H1 (cell line): ENCODE data around the gene MROH8. TPM values are rescaled to one million over a fixed set of nuclear protein-coding genes. Genes with fewer than 3 reads are reported as not detected.

ENCODE experiments used
- CTCF ChIA-PET: fragments of 300-600 bp; sonication (Branson Sonifier 250); formaldehyde crosslinking; loops from one replicate; lab custom pipeline; 2021; ENCODE audit not compliant: partially characterized antibody; lab: Charles Lee
- POLR2A ChIA-PET: fragments of 300-600 bp; sonication (Branson Sonifier 250); formaldehyde crosslinking; loops from one replicate; lab custom pipeline; 2021; ENCODE audit warnings: inconsistent platforms; ENCODE audit not compliant: partially characterized antibody; lab: Charles Lee
- DNase-seq, 2 experiments: peaks; one replicate each; pipeline versions ENCODE4 v3.0.0 to v3.0.0-alpha.2; 2010 to 2022; ENCODE audit warnings: low spot score in 2 of 2, low read depth in 1 of 2, mixed read lengths in 1 of 2
- FAIRE-seq: peaks from 2 replicates; lab custom pipeline; 2011; peaks lifted over from hg19 to GRCh38; lab: Jason Lieb, UNC
- H2AFZ ChIP-seq: 2 replicates; pipeline ENCODE4 v1.8.1; 2012; ENCODE audit warnings: low read length, inconsistent platforms
- H2AK5ac ChIP-seq: 2 replicates; pipeline ENCODE4 v1.6.1; 2013; ENCODE audit warnings: low read depth, low read length
- H2BK120ac ChIP-seq: replicated peaks from 2 replicates; pipeline ENCODE3; 2013; ENCODE audit warnings: low read depth, low read length, inconsistent platforms
- H2BK12ac ChIP-seq: 2 replicates; pipeline ENCODE4 v1.6.1; 2013; ENCODE audit warnings: low read depth, low read length
- H2BK15ac ChIP-seq: 2 replicates; pipeline ENCODE4 v1.6.1; 2013; ENCODE audit warnings: low read length
- H2BK20ac ChIP-seq: 2 replicates; pipeline ENCODE4 v1.6.1; 2013; ENCODE audit warnings: low read length
- H2BK5ac ChIP-seq: 2 replicates; pipeline ENCODE4 v1.6.1; 2013; ENCODE audit warnings: low read depth, low read length
- H3K14ac ChIP-seq: 2 replicates; pipeline ENCODE4 v1.6.1; 2013; ENCODE audit warnings: inconsistent platforms; ENCODE audit not compliant: insufficient read length
- H3K18ac ChIP-seq: 2 replicates; pipeline ENCODE4 v1.6.1; 2013; ENCODE audit warnings: low read length; ENCODE audit errors: extremely low read depth
- H3K23ac ChIP-seq: 2 replicates; pipeline ENCODE4 v1.6.1; 2013; ENCODE audit warnings: inconsistent platforms; ENCODE audit not compliant: insufficient read length
- H3K23me2 ChIP-seq: 2 replicates; pipeline ENCODE4 v1.6.1; 2013; ENCODE audit warnings: low read depth, low read length
- H3K27ac ChIP-seq: 2 replicates; pipeline ENCODE4 v1.6.1; 2011; ENCODE audit warnings: low read depth, low read length, inconsistent platforms
- H3K27me3 ChIP-seq, 4 experiments: replicated peaks in 1 of 4; 1 replicate in 1 of 4; 2 replicates in 3 of 4; pipeline versions ENCODE4 v1.6.1 to v1.8.1; 2011 to 2013; ENCODE audit warnings: low read length in 3 of 4, mild to moderate bottlenecking in 3 of 4, inconsistent platforms in 2 of 4, mixed read lengths in 2 of 4, moderate library complexity in 1 of 4; ENCODE audit not compliant: control insufficient read depth in 3 of 4, insufficient read depth in 3 of 4; ENCODE audit errors: extremely low read depth in 1 of 4
- H3K36me3 ChIP-seq, 4 experiments: 2 replicates each; pipeline versions ENCODE4 v1.6.1 to v1.8.1; 2011 to 2013; ENCODE audit warnings: mild to moderate bottlenecking in 4 of 4, low read length in 3 of 4, moderate library complexity in 2 of 4, control low read depth in 1 of 4, inconsistent platforms in 1 of 4; ENCODE audit not compliant: insufficient read depth in 4 of 4, control insufficient read depth in 2 of 4
- H3K4ac ChIP-seq: replicated peaks from 2 replicates; pipeline ENCODE3; 2013; ENCODE audit warnings: low read length, low read depth, mixed read lengths, inconsistent platforms; ENCODE audit not compliant: insufficient read length
- H3K4me1 ChIP-seq, 4 experiments: replicated peaks in 1 of 4; 1 replicate in 1 of 4; 2 replicates in 3 of 4; pipeline versions ENCODE4 v1.6.1 to v1.8.1; 2011 to 2013; ENCODE audit warnings: low read length in 3 of 4, inconsistent platforms in 2 of 4, mixed read lengths in 1 of 4; ENCODE audit not compliant: insufficient read depth in 4 of 4, control insufficient read depth in 3 of 4
- H3K4me2 ChIP-seq, 2 experiments: 2 replicates each; pipeline versions ENCODE4 v1.6.1 to v1.8.1; 2011 to 2013; ENCODE audit warnings: low read depth in 2 of 2, low read length in 2 of 2, control low read depth in 1 of 2, inconsistent platforms in 1 of 2, mild to moderate bottlenecking in 1 of 2; ENCODE audit not compliant: insufficient read depth in 1 of 2
- H3K4me3 ChIP-seq, 4 experiments: fragments of 200-600, 300-600 bp in 1 of 4; sonication (generic), shearing (Covaris generic), sonication (Bioruptor Twin) in 1 of 4; 2 replicates each; pipeline versions ENCODE4 v1.5.1 to v1.8.1; 2011 to 2016; ENCODE audit warnings: low read length in 4 of 4, low read depth in 3 of 4, control low read depth in 2 of 4, inconsistent platforms in 2 of 4, mild to moderate bottlenecking in 2 of 4, mixed read lengths in 1 of 4, moderate library complexity in 1 of 4; ENCODE audit not compliant: insufficient read depth in 2 of 4; ENCODE audit errors: extremely low read depth in 1 of 4
- H3K56ac ChIP-seq: replicated peaks from 2 replicates; pipeline ENCODE3; 2013; ENCODE audit warnings: low read depth, mild to moderate bottlenecking, mixed read lengths, low read length, inconsistent platforms; ENCODE audit not compliant: insufficient read length
- H3K79me1 ChIP-seq: 2 replicates; pipeline ENCODE4 v1.6.1; 2013; ENCODE audit warnings: low read depth, low read length, control low read depth
- H3K79me2 ChIP-seq, 2 experiments: 2 replicates each; pipeline versions ENCODE4 v1.6.1 to v1.8.1; 2012 to 2013; ENCODE audit warnings: low read length in 2 of 2, mild to moderate bottlenecking in 2 of 2, inconsistent platforms in 1 of 2; ENCODE audit not compliant: insufficient read depth in 2 of 2, control insufficient read depth in 1 of 2
- H3K9ac ChIP-seq, 4 experiments: replicated peaks in 1 of 4; 1 replicate in 1 of 4; 2 replicates in 3 of 4; pipeline versions ENCODE4 v1.6.1 to v1.8.1; 2011 to 2013; ENCODE audit warnings: low read depth in 3 of 4, low read length in 3 of 4, control low read depth in 2 of 4, mild to moderate bottlenecking in 2 of 4, moderate library complexity in 2 of 4, inconsistent platforms in 1 of 4; ENCODE audit errors: extremely low read depth in 1 of 4
- H3K9me3 ChIP-seq, 2 experiments: 2 replicates each; pipeline versions ENCODE4 v1.6.1 to v1.8.1; 2012 to 2013; ENCODE audit warnings: mild to moderate bottlenecking in 2 of 2, moderate library complexity in 2 of 2, control low read depth in 1 of 2, inconsistent platforms in 1 of 2, low read depth in 1 of 2, low read length in 1 of 2, mixed read lengths in 1 of 2; ENCODE audit not compliant: insufficient read depth in 2 of 2
- H4K20me1 ChIP-seq, 2 experiments: replicated peaks in 1 of 2; 2 replicates each; pipeline versions ENCODE3 to v1.8.1; 2011 to 2013; ENCODE audit warnings: inconsistent platforms in 2 of 2, low read length in 2 of 2, mild to moderate bottlenecking in 1 of 2; ENCODE audit not compliant: insufficient read depth in 2 of 2, control insufficient read depth in 1 of 2
- H4K5ac ChIP-seq: 2 replicates; pipeline ENCODE4 v1.6.1; 2013; ENCODE audit warnings: low read length, low read depth, mixed read lengths, inconsistent platforms; ENCODE audit not compliant: insufficient read length
- H4K8ac ChIP-seq: 2 replicates; pipeline ENCODE4 v1.8.0; 2013; ENCODE audit warnings: mild to moderate bottlenecking, moderate library complexity, low read length, inconsistent platforms; ENCODE audit not compliant: insufficient read depth; ENCODE audit errors: extremely low read depth
- H4K91ac ChIP-seq: replicated peaks from 2 replicates; pipeline ENCODE3; 2013; ENCODE audit warnings: low read length, mixed read lengths, inconsistent platforms; ENCODE audit not compliant: insufficient read length
- HDAC6 ChIP-seq: IDR thresholded peaks from one replicate; pipeline ENCODE4 v1.7.1; 2012; ENCODE audit warnings: low read depth, mild to moderate bottlenecking, inconsistent platforms, low read length, moderate library complexity
- SIRT6 ChIP-seq: IDR thresholded peaks from one replicate; pipeline ENCODE4 v1.7.1; 2012; ENCODE audit warnings: low read length, inconsistent platforms
- SP2 ChIP-seq: IDR thresholded peaks from 2 replicates; pipeline ENCODE4 v1.6.1; 2012; ENCODE audit warnings: mild to moderate bottlenecking, low read length, inconsistent platforms
- TAF7 ChIP-seq: optimal IDR thresholded peaks from 2 replicates; pipeline ENCODE3; 2011; ENCODE audit warnings: low read depth, mild to moderate bottlenecking, inconsistent platforms, low read length, moderate library complexity, borderline replicate concordance
- WGBS, 2 experiments: shearing (Covaris generic) in 1 of 2; methylation state at CpG; one replicate each; pipeline versions ENCODE4 v1.1.6 to v1.1.7; 2013 to 2015; ENCODE audit warnings: low lambda C conversion rate in 2 of 2, mixed read lengths in 2 of 2, inconsistent platforms in 1 of 2, low coverage in 1 of 2, missing lambda C conversion rate in 1 of 2; ENCODE audit not compliant: insufficient replicate concordance in 2 of 2, insufficient coverage in 1 of 2, insufficient read length in 1 of 2; ENCODE audit errors: extremely low coverage in 1 of 2, missing lambda C conversion rate in 1 of 2; 5-methylcytosine and 5-hydroxymethylcytosine counted together
- polyA plus RNA-seq, 7 experiments: library from polyadenylated mRNA; depleted of rRNA in 3 of 7; stranded (reverse) in 5 of 7; unstranded in 2 of 7; fragments of >200 nt in 5 of 7; fragments of 200-250 nt in 2 of 7; gene quantifications; 1 replicate in 5 of 7; 2 replicates in 1 of 7; 4 replicates in 1 of 7; pipeline versions ENCODE4 v1.2.1 to v1.2.3, GENCODE V29; 2011 to 2013; ENCODE audit warnings: missing spikeins in 2 of 7, mixed read lengths in 2 of 7
- total RNA-seq: library from RNA; stranded (reverse); fragmentation: NEBNext Ultra II Directional; extraction: Animal tissue kit (Norgen Biotek cat#: 25700); gene quantifications from 2 replicates; pipeline ENCODE4 v1.2.1, GENCODE V29; 2021
- TF ChIP-seq, protein P1 (sequence below): IDR thresholded peaks from 2 replicates; pipeline ENCODE4 v1.6.1; 2012; ENCODE audit warnings: low read length, inconsistent platforms

The MROH8 gene
- total and polyA plus RNA-seq, 2 of the 8 experiments (the other 6 are each of a cell fraction or from before 2014, with no cell fraction given), result 0.50 to 0.86 TPM

DNA sequence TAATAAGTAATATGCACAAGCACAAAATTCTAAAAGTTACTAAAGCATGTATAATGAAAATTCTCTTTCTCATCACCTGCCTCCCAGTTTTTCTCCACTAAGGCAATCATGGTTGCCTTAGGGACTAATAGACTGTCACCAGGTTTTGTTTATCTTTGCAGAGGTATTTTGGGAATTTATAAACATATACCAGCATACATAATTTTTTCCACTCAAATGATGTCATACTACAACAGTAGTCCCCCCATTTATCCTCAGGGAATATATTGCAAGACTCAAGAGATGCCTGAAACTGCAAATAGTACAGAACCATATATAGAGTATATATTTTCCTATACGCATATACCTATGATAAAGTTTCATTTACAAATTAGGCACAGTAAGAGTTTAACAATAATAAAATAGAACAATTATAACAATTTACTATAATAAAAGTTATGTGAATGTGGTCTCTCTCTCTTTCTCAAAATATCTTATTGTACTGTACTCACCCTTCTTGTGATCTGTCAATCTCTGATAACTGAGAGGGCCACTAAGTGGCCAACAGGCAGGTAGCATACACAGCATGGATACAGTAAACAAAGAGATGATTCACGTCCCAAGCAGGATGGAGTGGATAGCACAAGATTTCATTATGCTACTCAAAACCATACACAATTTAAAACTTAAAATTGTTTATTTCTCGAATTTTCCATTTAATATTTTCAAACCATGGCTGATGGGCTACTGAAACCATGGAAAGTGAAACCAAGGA lies 103.2 kb downstream of the MROH8 start:
- ChIA-PET CTCF (interaction anchor here (0.6 kb wide), 1 partner anchor 16 kb away, joined by 3 read pairs; no protein-coding TSS in a partner anchor), POLR2A (interaction anchor here (0.6 to 1.4 kb wide), 2 partner anchors 13 to 18 kb away, joined by 3 to 4 read pairs; no protein-coding TSS in a partner anchor)
- FAIRE-seq (no peak), DNase-seq (no peak)
- Histone ChIP-seq H3K27me3 (no peaks in the 10 kb centered on the region), H4K8ac (no peak overlapping the region), H4K20me1 (no peaks in the 10 kb centered on the region), H3K4ac (no peak overlapping the region), H3K23me2 (peaks cover 2% of the 10 kb centered on the region; the same call in 1 of the 2 replicates), H4K91ac (no peak overlapping the region), H2AFZ (no peak overlapping the region), H2BK15ac (no peak overlapping the region), H3K23ac (no peak overlapping the region), H3K36me3 (peaks cover 0 to 9% (median 3%) of the 10 kb centered on the region in 4 experiments; a peak in 3 of 8 replicates), H2BK12ac (no peak overlapping the region), H3K4me3 (no peak overlapping the region), H3K27ac (no peak overlapping the region), H3K56ac (no peak overlapping the region), H4K5ac (no peak overlapping the region), H2AK5ac (no peak overlapping the region), H2BK20ac (no peak overlapping the region), H3K79me2 (peaks cover 0 to 2% of the 10 kb centered on the region in 2 experiments; a peak in 1 of 4 replicates), H3K18ac (no peak overlapping the region), H2BK5ac (no peak overlapping the region), H3K14ac (no peak overlapping the region), H2BK120ac (no peak overlapping the region), H3K4me2 (no peak overlapping the region), H3K9me3 (no peaks in the 10 kb centered on the region), H3K9ac (no peak overlapping the region), H3K4me1 (no peaks in the 10 kb centered on the region), H3K79me1 (peaks cover 2% of the 10 kb centered on the region; the same call in 1 of the 2 replicates)
- TF ChIP-seq HDAC6 (no peak), TAF7 (no peak), SIRT6 (no peak), SP2 (no peak)
- TF ChIP-seq, protein P1, sequence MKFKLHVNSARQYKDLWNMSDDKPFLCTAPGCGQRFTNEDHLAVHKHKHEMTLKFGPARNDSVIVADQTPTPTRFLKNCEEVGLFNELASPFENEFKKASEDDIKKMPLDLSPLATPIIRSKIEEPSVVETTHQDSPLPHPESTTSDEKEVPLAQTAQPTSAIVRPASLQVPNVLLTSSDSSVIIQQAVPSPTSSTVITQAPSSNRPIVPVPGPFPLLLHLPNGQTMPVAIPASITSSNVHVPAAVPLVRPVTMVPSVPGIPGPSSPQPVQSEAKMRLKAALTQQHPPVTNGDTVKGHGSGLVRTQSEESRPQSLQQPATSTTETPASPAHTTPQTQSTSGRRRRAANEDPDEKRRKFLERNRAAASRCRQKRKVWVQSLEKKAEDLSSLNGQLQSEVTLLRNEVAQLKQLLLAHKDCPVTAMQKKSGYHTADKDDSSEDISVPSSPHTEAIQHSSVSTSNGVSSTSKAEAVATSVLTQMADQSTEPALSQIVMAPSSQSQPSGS, result no peak
- WGBS, 2 experiments, result 98 to 100% methylated on average over 1 to 3 of the region's 3 CpGs
